Fibroblast of skin of left biceps (primary cell): ENCODE data around the gene AKT1.
"Not testable (repeated sequence)": the region's sequence is repeated elsewhere in the genome, so short reads cannot be mapped to it uniquely, and the experiment has no call there.

Source experiments
- DNase-seq, 2 experiments: peaks; one replicate each; pipeline ENCODE4 v3.0.0-alpha.2; 2013; ENCODE audit warnings: low read depth in 2 of 2

Gene AKT1

GRCh38 chr14:104794993-104795780 is at the start of gene AKT1:
AKT1 (minus strand) TSS chr14:104795748; CDS start chr14:104792643, 3,105 bp downstream.
- DNase-seq: no peak

GRCh38 chr14:104845033-104845666 is 49.6 kb upstream of the AKT1 start:
- no peak for DNase-seq

GRCh38 chr14:104844306-104845032 is 48.9 kb upstream of the AKT1 start:
- no peak for DNase-seq

GRCh38 chr14:104843442-104844305 is 48.1 kb upstream of the AKT1 start:
- no peak for DNase-seq

- DNase-seq: no peak
These were observed 47.5 kb upstream of the AKT1 start for GRCh38 chr14:104843006-104843405.

- no peak for DNase-seq
These were observed 46.2 kb upstream of the AKT1 start for GRCh38 chr14:104841730-104842129.

- DNase-seq: not testable (repeated sequence)
These were observed 40.8 kb upstream of the AKT1 start for GRCh38 chr14:104836171-104836935.

GRCh38 chr14:104830781-104831180 is 35.2 kb upstream of the AKT1 start:
- DNase-seq: no peak

- no peak for DNase-seq
These were observed 31.9 kb upstream of the AKT1 start for GRCh38 chr14:104827177-104828055.

GRCh38 chr14:104826861-104827176 is 31.3 kb upstream of the AKT1 start:
- DNase-seq: no peak

GRCh38 chr14:104826189-104826860 is 30.8 kb upstream of the AKT1 start:
- peak; percentile 44 to 54 for DNase-seq

GRCh38 chr14:104824353-104824997 is 28.9 kb upstream of the AKT1 start:
- no peak for DNase-seq

GRCh38 chr14:104822821-104823615 is 27.5 kb upstream of the AKT1 start:
- DNase-seq: no peak

GRCh38 chr14:104821971-104822608 is 26.5 kb upstream of the AKT1 start:
- DNase-seq: no peak

- DNase-seq: no peak
These were observed 25.8 kb upstream of the AKT1 start for GRCh38 chr14:104821229-104821945.

GRCh38 chr14:104820669-104821228 is 25.2 kb upstream of the AKT1 start:
- DNase-seq: no peak

GRCh38 chr14:104819361-104819781 is 23.8 kb upstream of the AKT1 start:
- no peak for DNase-seq
